HepG2 (cell line): ENCODE results near the gene GTF2H1. TPM values are rescaled to one million over a fixed set of nuclear protein-coding genes. Genes with fewer than 3 reads are reported as not detected.

Source experiments
- ATAC-seq: fragments of 200-7000 bp; cut with Tn5 transposase; 3 replicates; pipeline ENCODE4 v1.9.1; 2020; ENCODE audit warnings: mild to moderate bottlenecking, moderate library complexity
- BruUV-seq: library from RNA; stranded (reverse); fragments of 400-500 nt; replicated peaks from 2 replicates; lab custom pipeline; 2021; lab: Mats Ljungman, UMichigan
- CTCF ChIA-PET: fragments of 300-600 bp; formaldehyde crosslinking; extraction: SDS; loops from one replicate; lab custom pipeline; 2021; ENCODE audit warnings: low total read pairs, inconsistent platforms, low intra/inter-chr PET ratio; lab: Yijun Ruan, JAX
- POLR2A ChIA-PET: fragments of 350-600 bp; sonication (Branson Sonifier 250); formaldehyde crosslinking; loops from one replicate; lab custom pipeline; 2020; ENCODE audit warnings: antibody characterized with exemption, inconsistent platforms; lab: Yijun Ruan, JAX
- DNase-seq: peaks from one replicate; pipeline ENCODE4 v3.0.0-alpha.2; 2015; ENCODE audit warnings: low spot score
- FAIRE-seq: peaks from 3 replicates; lab custom pipeline; 2011; peaks lifted over from hg19 to GRCh38; lab: Jason Lieb, UNC
- H2AFZ ChIP-seq: one replicate; pipeline ENCODE4 v1.6.1; 2011; ENCODE audit warnings: low read length, inconsistent platforms
- H3K27ac ChIP-seq: fragments of 300-600 bp; 3 replicates; pipeline ENCODE4 v1.8.0; 2011; ENCODE audit warnings: mixed run types, mild to moderate bottlenecking, mixed read lengths, low read length, inconsistent platforms; ENCODE audit not compliant: insufficient read depth; ENCODE audit errors: extremely low read length
- H3K27me3 ChIP-seq, 2 experiments: fragments of 200-600 bp in 1 of 2; 2 replicates in 1 of 2; 3 replicates in 1 of 2; pipeline versions ENCODE4 v1.6.0 to v1.8.0; 2011; ENCODE audit warnings: low read length in 2 of 2, mild to moderate bottlenecking in 2 of 2, moderate library complexity in 2 of 2, inconsistent platforms in 1 of 2; ENCODE audit not compliant: insufficient read depth in 2 of 2, control insufficient read depth in 1 of 2
- H3K36me3 ChIP-seq, 2 experiments: fragments of 200-600 bp in 1 of 2; replicated peaks in 1 of 2; 2 replicates in 1 of 2; 3 replicates in 1 of 2; pipeline versions ENCODE4 v1.5.1 to v1.8.0; 2011; ENCODE audit warnings: low read length in 2 of 2, inconsistent platforms in 1 of 2; ENCODE audit not compliant: insufficient read depth in 2 of 2, control insufficient read depth in 1 of 2
- H3K4me1 ChIP-seq: 2 replicates; pipeline ENCODE4 v1.5.1; 2012; ENCODE audit warnings: low read length, inconsistent platforms; ENCODE audit not compliant: insufficient read depth
- H3K4me2 ChIP-seq: 2 replicates; pipeline ENCODE4 v1.6.0; 2011; ENCODE audit warnings: low read depth, low read length, inconsistent platforms
- H3K4me3 ChIP-seq, 3 experiments: fragments of 200-600 bp in 1 of 3; sonication (generic), shearing (Covaris generic) in 1 of 3; replicated peaks in 1 of 3; 2 replicates each; pipeline ENCODE4 v1.5.1; 2011 to 2016; ENCODE audit warnings: low read length in 3 of 3, inconsistent platforms in 2 of 3, low read depth in 2 of 3, mild to moderate bottlenecking in 2 of 3, control low read depth in 1 of 3, mixed read lengths in 1 of 3; ENCODE audit not compliant: insufficient read depth in 1 of 3
- H3K79me2 ChIP-seq: one replicate; pipeline ENCODE4 v1.6.1; 2011; ENCODE audit warnings: low read length, inconsistent platforms; ENCODE audit not compliant: insufficient read depth
- H3K9ac ChIP-seq: 2 replicates; pipeline ENCODE4 v1.6.0; 2011; ENCODE audit warnings: mild to moderate bottlenecking, low read depth, low read length, inconsistent platforms; ENCODE audit not compliant: insufficient read depth
- H3K9me3 ChIP-seq: 2 replicates; pipeline ENCODE4 v1.5.1; 2012; ENCODE audit warnings: mild to moderate bottlenecking, low read length
- H4K20me1 ChIP-seq: 2 replicates; pipeline ENCODE4 v1.6.0; 2011; ENCODE audit warnings: inconsistent platforms, mild to moderate bottlenecking, low read length, moderate library complexity; ENCODE audit not compliant: insufficient read depth
- ARNT ChIP-seq: fragments of 450-650 bp; IDR thresholded peaks from 2 replicates; pipeline ENCODE4 v1.6.1; 2017
- ATAD3A ChIP-seq: sonication (generic); formaldehyde crosslinking; IDR thresholded peaks from 2 replicates; pipeline ENCODE4 v1.4.0; 2020; ENCODE audit warnings: missing genetic modification reagents
- CAMTA2 ChIP-seq: sonication (generic); formaldehyde crosslinking; IDR thresholded peaks from 2 replicates; pipeline ENCODE4 v1.4.0; 2020; ENCODE audit warnings: mild to moderate bottlenecking, missing genetic modification reagents, borderline replicate concordance
- CBX5 ChIP-seq: sonication (generic); formaldehyde crosslinking; IDR thresholded peaks from 2 replicates; pipeline ENCODE4 v1.4.0; 2020; ENCODE audit warnings: missing genetic modification reagents, borderline replicate concordance
- CCDC6 ChIP-seq: sonication (generic); formaldehyde crosslinking; IDR thresholded peaks from 2 replicates; pipeline ENCODE4 v1.8.1; 2022; ENCODE audit warnings: mild to moderate bottlenecking, missing genetic modification reagents, moderate library complexity
- ETV6 ChIP-seq: sonication (generic); formaldehyde crosslinking; conservative IDR thresholded peaks from 2 replicates; pipeline ENCODE4 v1.4.0; 2020; ENCODE audit warnings: missing genetic modification reagents
- GRHL1 ChIP-seq: sonication (generic); formaldehyde crosslinking; conservative IDR thresholded peaks from 2 replicates; pipeline ENCODE4 v1.8.0; 2022; ENCODE audit warnings: missing genetic modification reagents
- HMG20A ChIP-seq: IDR thresholded peaks from 2 replicates; pipeline ENCODE4 v1.6.1; 2016; ENCODE audit warnings: borderline replicate concordance
- KDM6A ChIP-seq: IDR thresholded peaks from 2 replicates; pipeline ENCODE4 v1.6.1; 2016; ENCODE audit warnings: low read depth
- MTA1 ChIP-seq: sonication (generic); formaldehyde crosslinking; IDR thresholded peaks from 2 replicates; pipeline ENCODE4 v1.4.0; 2020; ENCODE audit warnings: missing genetic modification reagents, mild to moderate bottlenecking, borderline replicate concordance
- MXD1 ChIP-seq: sonication (generic); formaldehyde crosslinking; IDR thresholded peaks from 2 replicates; pipeline ENCODE4 v1.4.0; 2020; ENCODE audit warnings: mild to moderate bottlenecking, missing genetic modification reagents
- NFE2L1 ChIP-seq: sonication (generic); formaldehyde crosslinking; IDR thresholded peaks from 2 replicates; pipeline ENCODE4 v1.4.0; 2020; ENCODE audit warnings: missing genetic modification reagents, mild to moderate bottlenecking, borderline replicate concordance
- SYNCRIP ChIP-seq: fragments of 200-400 bp; formaldehyde crosslinking; IDR thresholded peaks from 2 replicates; pipeline ENCODE4 v1.6.1; 2018; ENCODE audit warnings: mild to moderate bottlenecking, low read depth, low read length; ENCODE audit not compliant: insufficient read depth
- ZNF143 ChIP-seq: sonication (generic); formaldehyde crosslinking; IDR thresholded peaks from 2 replicates; pipeline ENCODE4 v1.4.0; 2020; ENCODE audit warnings: missing genetic modification reagents
- ZNF431 ChIP-seq: sonication (generic); formaldehyde crosslinking; IDR thresholded peaks from 2 replicates; pipeline ENCODE4 v1.9.0; 2022; ENCODE audit warnings: missing genetic modification reagents, low read depth, mild to moderate bottlenecking, borderline replicate concordance
- ZNF747 ChIP-seq: sonication (generic); formaldehyde crosslinking; IDR thresholded peaks from 2 replicates; pipeline ENCODE4 v1.8.1; 2023; ENCODE audit warnings: missing genetic modification reagents, mild to moderate bottlenecking, borderline replicate concordance
- ZNF770 ChIP-seq: sonication (generic); formaldehyde crosslinking; IDR thresholded peaks from 2 replicates; pipeline ENCODE4 v1.5.0; 2020; ENCODE audit warnings: mild to moderate bottlenecking, missing genetic modification reagents
- ZSCAN5A ChIP-seq: sonication (generic); formaldehyde crosslinking; IDR thresholded peaks from 2 replicates; pipeline ENCODE4 v1.8.0; 2022; ENCODE audit warnings: mild to moderate bottlenecking, missing genetic modification reagents, borderline replicate concordance
- WGBS: methylation state at CpG from one replicate; pipeline ENCODE4 v1.1.6; 2017; ENCODE audit warnings: low lambda C conversion rate; 5-methylcytosine and 5-hydroxymethylcytosine counted together
- in situ Hi-C: cut with HindIII; loops from 2 replicates; pipeline ENCODE4 v1.10.0; 2017; ENCODE audit warnings: low pct_unique_long_range_greater_than_20kb; ENCODE audit not compliant: extremely low pct_ligation_motif_present
- intact Hi-C: fragments of 100-400 bp; cut with micrococcal nuclease; formaldehyde crosslinking; loops from one replicate; pipeline ENCODE4 v1.10.0; 2022; ENCODE audit not compliant: unreplicated experiment
- polyA plus RNA-seq, 8 experiments: library from polyadenylated mRNA; depleted of rRNA in 3 of 8; stranded (reverse) in 7 of 8; unstranded in 1 of 8; fragments of >200 nt; fragmentation: Illumina TruSeq in 4 of 8; extraction: Trizol in 4 of 8; gene quantifications; 2 replicates each; pipeline versions ENCODE4 v1.2.1 to v1.2.3, GENCODE V29; 2011 to 2016; ENCODE audit warnings: low read depth in 4 of 8, missing spikeins in 1 of 8, mixed read lengths in 1 of 8; ENCODE audit not compliant: insufficient read depth in 1 of 8
- total RNA-seq, 5 experiments: library from RNA; depleted of rRNA; stranded (reverse); fragments of >200 nt; fragmentation: Illumina TruSeq; extraction: Trizol; gene quantifications; 2 replicates each; pipeline ENCODE4 v1.2.3, GENCODE V29; 2016; ENCODE audit warnings: low read depth in 1 of 5

Gene GTF2H1
- total and polyA plus RNA-seq, 2 of the 13 experiments (the other 11 are each of a cell fraction or from before 2014, with no cell fraction given): 15.7 to 51.4 TPM

GRCh38 chr11:18383388-18384156 is 61.2 kb downstream of the GTF2H1 start:
- Histone ChIP-seq H3K4me3 (peak overlapping the region; percentile 54 to 74 (median 58)), H3K4me2 (peak overlapping the region; percentile 96), H3K4me1 (peaks cover 56% of the 10 kb centered on the region), H4K20me1 (no peaks in the 10 kb centered on the region), H3K36me3 (no peaks in the 10 kb centered on the region), H3K79me2 (no peaks in the 10 kb centered on the region), H3K9me3 (no peaks in the 10 kb centered on the region), H3K27me3 (no peaks in the 10 kb centered on the region), H3K27ac (peak overlapping the region; percentile 82), H2AFZ (no peak overlapping the region), H3K9ac (peak overlapping the region; percentile 63)
- FAIRE-seq: peak; percentile 68
- peak; percentile 83 for ATAC-seq
- in situ Hi-C loops: no loop called here
- DNase-seq: peak; percentile 91
- BruUV-seq: no TSS peak
- intact Hi-C loops: loop anchor here (5.0 kb wide), 1 partner anchor 61 kb away; the partner anchor contains the start of genes GTF2H1 and HPS5
- ChIA-PET CTCF (no interaction called here), POLR2A (interaction anchor here (0.8 to 5.5 kb wide), 14 partner anchors 10 to 251 kb away, joined by 3 to 298 read pairs (median 4); partner anchors contain the start of genes GTF2H1, HPS5, LDHA and SPTY2D1)
- 3% methylated on average over 5 of the region's 9 CpGs for WGBS
- TF ChIP-seq HMG20A (CRISPR knock-in tag): no peak
- no peak for TF ChIP-seq ETV6 (CRISPR knock-in tag)
- TF ChIP-seq SYNCRIP: no peak
- TF ChIP-seq CBX5 (CRISPR knock-in tag): no peak
- TF ChIP-seq GRHL1 (CRISPR knock-in tag): no peak
- TF ChIP-seq MTA1 (CRISPR knock-in tag): 0 out of 2 replicates have a peak, but pooled peaks have one; percentile 23
- no peak for TF ChIP-seq ZNF431 (CRISPR knock-in tag)
- TF ChIP-seq CAMTA2 (CRISPR knock-in tag): no peak
- TF ChIP-seq ZNF143 (CRISPR knock-in tag): peak; percentile 30; the same call in 1 of the 2 replicates
- no peak for TF ChIP-seq NFE2L1 (CRISPR knock-in tag)
- TF ChIP-seq MXD1 (CRISPR knock-in tag): 0 out of 2 replicates have a peak, but pooled peaks have one; percentile 17
- no peak for TF ChIP-seq ARNT
- 0 out of 2 replicates have a peak, but pooled peaks have one; percentile 12 for TF ChIP-seq ZNF747 (CRISPR knock-in tag)
- TF ChIP-seq ZNF770 (CRISPR knock-in tag): 0 out of 2 replicates have a peak, but pooled peaks have one; percentile 37
- TF ChIP-seq CCDC6 (CRISPR knock-in tag): 0 out of 2 replicates have a peak, but pooled peaks have one; percentile 4
- 0 out of 2 replicates have a peak, but pooled peaks have one; percentile 28 for TF ChIP-seq ZSCAN5A
- no peak for TF ChIP-seq ATAD3A (CRISPR knock-in tag)
- TF ChIP-seq KDM6A (CRISPR knock-in tag): 0 out of 2 replicates have a peak, but pooled peaks have one; percentile 7
